WTC11 (cell line): ENCODE data around the gene UBE2K. TPM values are rescaled to one million over a fixed set of nuclear protein-coding genes. Genes with fewer than 3 reads are reported as not detected.
A peak's percentile ranks its signal among the peaks of the same experiment; 100 is the strongest.

Experiments used
- ATAC-seq: fragments of 200-7000 bp; cut with Tn5 transposase; 2 replicates; pipeline ENCODE4 v1.10.0; 2021; ENCODE audit warnings: mild to moderate bottlenecking, moderate library complexity
- CTCF ChIA-PET: fragments of 300-600 bp; sonication (Branson Sonifier 250); formaldehyde crosslinking; loops from one replicate; lab custom pipeline; 2021; ENCODE audit warnings: antibody characterized with exemption; lab: Charles Lee
- POLR2A ChIA-PET: fragments of 350-600 bp; sonication (Branson Sonifier 250); formaldehyde crosslinking; loops from one replicate; lab custom pipeline; 2021; ENCODE audit warnings: antibody characterized with exemption; lab: Charles Lee
- DNase-seq: peaks from one replicate; pipeline ENCODE4 v3.0.0; 2021; ENCODE audit warnings: low spot score
- H3K27ac Mint-ChIP-seq: 2 replicates; pipeline ENCODE4 v1.8.0; 2021; ENCODE audit warnings: mixed read lengths
- H3K27me3 Mint-ChIP-seq: 2 replicates; pipeline ENCODE4 v1.8.0; 2021; ENCODE audit warnings: low read depth, mild to moderate bottlenecking, moderate library complexity, mixed read lengths
- H3K36me3 Mint-ChIP-seq: 2 replicates; pipeline ENCODE4 v1.8.0; 2021; ENCODE audit warnings: mixed read lengths
- H3K4me1 Mint-ChIP-seq: 2 replicates; pipeline ENCODE4 v1.8.0; 2022; ENCODE audit warnings: mixed read lengths
- H3K4me3 Mint-ChIP-seq: 2 replicates; pipeline ENCODE4 v1.8.0; 2021; ENCODE audit warnings: mild to moderate bottlenecking, moderate library complexity, mixed read lengths
- H3K9me3 Mint-ChIP-seq: 2 replicates; pipeline ENCODE4 v1.8.0; 2021; ENCODE audit warnings: mixed read lengths
- ATF2 ChIP-seq: sonication (generic); formaldehyde crosslinking; IDR thresholded peaks from 2 replicates; pipeline ENCODE4 v1.8.1; 2022; ENCODE audit warnings: low read depth, missing genetic modification reagents, borderline replicate concordance
- E2F1 ChIP-seq: sonication (generic); formaldehyde crosslinking; IDR thresholded peaks from 2 replicates; pipeline ENCODE4 v1.8.0; 2022; ENCODE audit warnings: mild to moderate bottlenecking, missing genetic modification reagents
- HMGA2 ChIP-seq: fragments of 250-450 bp; sonication (Bioruptor Pico); IDR thresholded peaks from 2 replicates; pipeline ENCODE4 v1.4.0; 2021; ENCODE audit warnings: mild to moderate bottlenecking, moderate library complexity
- IRF1 ChIP-seq: sonication (generic); formaldehyde crosslinking; IDR thresholded peaks from 2 replicates; pipeline ENCODE4 v1.8.0; 2023; ENCODE audit warnings: missing genetic modification reagents
- JAZF1 ChIP-seq: fragments of 250-450 bp; sonication (Bioruptor Pico); IDR thresholded peaks from 2 replicates; pipeline ENCODE4 v1.9.0; 2021; ENCODE audit warnings: moderate library complexity, mild to moderate bottlenecking, inconsistent platforms
- JUN ChIP-seq: sonication (generic); formaldehyde crosslinking; IDR thresholded peaks from 2 replicates; pipeline ENCODE4 v1.8.0; 2023; ENCODE audit warnings: mild to moderate bottlenecking, missing genetic modification reagents
- NFATC4 ChIP-seq: fragments of 250-450 bp; sonication (Bioruptor Pico); IDR thresholded peaks from 2 replicates; pipeline ENCODE4 v1.9.0; 2021; ENCODE audit warnings: mild to moderate bottlenecking
- NFE2L1 ChIP-seq: sonication (generic); formaldehyde crosslinking; IDR thresholded peaks from 2 replicates; pipeline ENCODE4 v1.8.1; 2023; ENCODE audit warnings: missing genetic modification reagents
- NR1H2 ChIP-seq: sonication (generic); formaldehyde crosslinking; IDR thresholded peaks from 2 replicates; pipeline ENCODE4 v1.9.0; 2021; ENCODE audit warnings: mild to moderate bottlenecking, moderate library complexity, missing genetic modification reagents
- OVOL2 ChIP-seq: fragments of 250-450 bp; sonication (Bioruptor Pico); IDR thresholded peaks from 2 replicates; pipeline ENCODE4 v1.9.0; 2021; ENCODE audit warnings: mild to moderate bottlenecking, borderline replicate concordance
- PREB ChIP-seq: sonication (generic); formaldehyde crosslinking; IDR thresholded peaks from 2 replicates; pipeline ENCODE4 v1.8.1; 2022; ENCODE audit warnings: mild to moderate bottlenecking, missing genetic modification reagents, moderate library complexity, borderline replicate concordance
- RELA ChIP-seq: sonication (generic); formaldehyde crosslinking; IDR thresholded peaks from 2 replicates; pipeline ENCODE4 v1.8.1; 2022; ENCODE audit warnings: missing genetic modification reagents, mild to moderate bottlenecking, borderline replicate concordance
- RORB ChIP-seq: fragments of 250-450 bp; sonication (Bioruptor Pico); IDR thresholded peaks from 2 replicates; pipeline ENCODE4 v1.9.0; 2021; ENCODE audit warnings: mild to moderate bottlenecking
- SMAD3 ChIP-seq: sonication (generic); formaldehyde crosslinking; IDR thresholded peaks from 2 replicates; pipeline ENCODE4 v1.8.0; 2022; ENCODE audit warnings: missing genetic modification reagents, mild to moderate bottlenecking, borderline replicate concordance
- ZNF219 ChIP-seq: sonication (generic); formaldehyde crosslinking; IDR thresholded peaks from 2 replicates; pipeline ENCODE4 v1.8.0; 2023; ENCODE audit warnings: missing genetic modification reagents, mild to moderate bottlenecking, borderline replicate concordance
- ZNF263 ChIP-seq: sonication (generic); formaldehyde crosslinking; IDR thresholded peaks from 2 replicates; pipeline ENCODE4 v1.8.1; 2022; ENCODE audit warnings: low read depth, mild to moderate bottlenecking, moderate library complexity, missing genetic modification reagents
- ZNF317 ChIP-seq: sonication (generic); formaldehyde crosslinking; IDR thresholded peaks from 2 replicates; pipeline ENCODE4 v1.8.1; 2023; ENCODE audit warnings: low read depth, mild to moderate bottlenecking, moderate library complexity, missing genetic modification reagents, borderline replicate concordance
- ZNF671 ChIP-seq: fragments of 250-450 bp; sonication (Bioruptor Pico); IDR thresholded peaks from 2 replicates; pipeline ENCODE4 v1.8.0; 2021; ENCODE audit warnings: mild to moderate bottlenecking
- total RNA-seq: library from RNA; stranded (reverse); gene quantifications from 3 replicates; pipeline ENCODE4 v1.2.3, GENCODE V29; 2021
- TF ChIP-seq, protein P1 (sequence below): sonication (generic); formaldehyde crosslinking; conservative IDR thresholded peaks from 2 replicates; pipeline ENCODE4 v1.8.1; 2023; ENCODE audit warnings: mild to moderate bottlenecking, low read depth, missing genetic modification reagents, moderate library complexity
- TF ChIP-seq, protein P2 (sequence below): sonication (generic); formaldehyde crosslinking; IDR thresholded peaks from 2 replicates; pipeline ENCODE4 v1.8.0; 2022; ENCODE audit warnings: missing genetic modification reagents

UBE2K gene
- total RNA-seq, 1 experiment from 2014 or later, result 135 TPM

DNA sequence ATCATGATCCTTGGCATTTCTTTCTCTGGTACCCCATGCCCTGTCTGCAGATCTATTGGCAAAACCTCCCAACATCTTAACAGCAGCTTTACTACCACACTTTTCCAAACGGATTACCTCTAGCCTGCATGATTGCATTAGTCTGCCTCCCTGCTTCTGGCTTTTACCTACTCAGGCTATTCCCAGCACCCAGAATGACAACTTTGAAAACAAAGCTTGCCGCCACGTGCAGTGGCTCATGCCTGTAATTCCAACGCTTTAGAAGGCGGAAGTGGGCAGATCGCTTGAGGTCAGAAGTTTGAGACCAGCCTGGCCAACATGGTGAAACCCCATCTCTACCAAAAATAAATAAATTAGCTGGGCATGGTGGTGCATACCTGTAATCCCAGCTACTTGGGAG lies 60.2 kb downstream of the UBE2K start:
- H3K27ac Mint-ChIP-seq, result peak overlapping the region; percentile 78

DNA sequence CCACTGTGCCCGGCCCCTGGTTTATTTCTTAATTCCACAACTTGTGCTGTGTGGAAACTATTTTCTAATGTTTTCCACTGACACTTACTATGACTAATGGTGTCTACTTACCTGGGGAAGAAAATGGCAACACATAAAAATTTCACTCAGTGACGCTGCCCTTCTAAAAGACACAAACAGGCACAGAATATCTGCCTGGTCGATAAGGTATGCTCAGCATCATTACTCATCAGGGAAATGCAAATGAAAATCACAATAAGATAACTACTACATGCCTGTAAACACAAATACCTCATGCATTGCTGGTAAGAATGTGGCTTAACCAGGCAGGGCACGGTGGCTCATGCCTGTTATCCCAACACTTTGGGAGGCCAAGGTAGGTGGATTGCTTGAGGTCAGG lies 61.6 kb downstream of the UBE2K start:
- TF ChIP-seq RELA (CRISPR knock-in tag) (no peak), RORB (CRISPR knock-in tag) (no peak), NR1H2 (CRISPR knock-in tag) (no peak), ATF2 (CRISPR knock-in tag) (no peak), IRF1 (no peak), SMAD3 (CRISPR knock-in tag) (no peak), ZNF263 (CRISPR knock-in tag) (no peak), JAZF1 (no peak)
- POLR2A ChIA-PET, result no interaction called here
- Mint-ChIP-seq H3K27me3 (no peaks in the 10 kb centered on the region), H3K4me3 (no peak overlapping the region), H3K27ac (no peak overlapping the region), H3K36me3 (peaks cover 52% of the 10 kb centered on the region), H3K4me1 (no peaks in the 10 kb centered on the region), H3K9me3 (no peaks in the 10 kb centered on the region)
- DNase-seq, result no peak
- CTCF ChIA-PET, result no interaction called here
- ATAC-seq, result no peak

More for the DNA sequence above, 60.2 kb downstream of the UBE2K start:
- Mint-ChIP-seq H3K4me1 (peaks cover 10% of the 10 kb centered on the region), H3K9me3 (no peaks in the 10 kb centered on the region), H3K4me3 (no peak overlapping the region), H3K36me3 (peaks cover 42% of the 10 kb centered on the region), H3K27me3 (no peaks in the 10 kb centered on the region)
- ATAC-seq, result no peak
- ChIA-PET POLR2A (interaction anchor here (0.6 kb wide), 1 partner anchor 64 kb away, joined by 5 read pairs; no protein-coding TSS in a partner anchor), CTCF (interaction anchor here (0.6 to 0.7 kb wide), 2 partner anchors 110 to 354 kb away, joined by 3 to 4 read pairs; no protein-coding TSS in a partner anchor)
- DNase-seq, result no peak
- no peak for TF ChIP-seq HMGA2 (CRISPR knock-in tag)
- TF ChIP-seq NFE2L1 (CRISPR knock-in tag), result no peak
- TF ChIP-seq JUN (CRISPR knock-in tag), result no peak
- TF ChIP-seq ZNF671 (CRISPR knock-in tag), result no peak
- TF ChIP-seq RELA (CRISPR knock-in tag), result no peak
- no peak for TF ChIP-seq ZNF219 (CRISPR knock-in tag)
- TF ChIP-seq NFATC4 (CRISPR knock-in tag), result no peak
- no peak for TF ChIP-seq OVOL2 (CRISPR knock-in tag)
- TF ChIP-seq E2F1, result no peak

DNA sequence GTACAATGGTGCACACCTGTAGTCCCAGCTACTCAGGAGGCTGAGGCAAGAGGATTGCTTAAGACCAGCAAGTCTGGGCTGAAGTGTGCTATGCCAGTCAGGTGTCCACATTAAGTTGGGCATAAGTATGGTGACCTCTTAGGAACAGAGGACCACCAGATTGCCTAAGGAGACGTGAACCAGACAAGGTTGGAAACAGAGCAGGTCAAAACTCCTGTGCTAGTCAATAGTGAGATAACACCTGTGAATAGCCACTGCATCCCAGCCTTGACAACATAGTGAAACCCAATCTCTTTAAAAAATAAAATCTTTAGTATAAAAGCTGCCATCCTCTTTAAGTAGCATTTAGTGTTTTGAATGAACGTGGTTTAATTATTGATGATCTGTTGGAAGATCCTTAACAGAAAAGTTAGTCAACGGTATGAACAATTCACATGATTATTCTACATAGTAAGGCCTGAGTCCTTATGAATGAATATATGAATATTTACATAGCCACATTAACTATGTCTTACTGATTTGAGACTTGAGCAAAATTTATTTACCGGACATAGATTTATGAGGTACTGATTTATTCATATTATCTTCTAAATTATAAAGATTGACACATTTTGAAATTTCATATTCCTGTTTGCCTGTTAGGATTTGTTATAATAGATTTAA lies 63.2 kb downstream of the UBE2K start:
- H3K4me3 Mint-ChIP-seq, result no peak overlapping the region
- no peaks in the 10 kb centered on the region for H3K4me1 Mint-ChIP-seq
- POLR2A ChIA-PET, result no interaction called here
- CTCF ChIA-PET, result no interaction called here
- no peak for ATAC-seq
- no peak for TF ChIP-seq JAZF1
- TF ChIP-seq ZNF317, result no peak
- no peak for TF ChIP-seq PREB (CRISPR knock-in tag)
- TF ChIP-seq ZNF219 (CRISPR knock-in tag), result no peak
- TF ChIP-seq, protein P1, sequence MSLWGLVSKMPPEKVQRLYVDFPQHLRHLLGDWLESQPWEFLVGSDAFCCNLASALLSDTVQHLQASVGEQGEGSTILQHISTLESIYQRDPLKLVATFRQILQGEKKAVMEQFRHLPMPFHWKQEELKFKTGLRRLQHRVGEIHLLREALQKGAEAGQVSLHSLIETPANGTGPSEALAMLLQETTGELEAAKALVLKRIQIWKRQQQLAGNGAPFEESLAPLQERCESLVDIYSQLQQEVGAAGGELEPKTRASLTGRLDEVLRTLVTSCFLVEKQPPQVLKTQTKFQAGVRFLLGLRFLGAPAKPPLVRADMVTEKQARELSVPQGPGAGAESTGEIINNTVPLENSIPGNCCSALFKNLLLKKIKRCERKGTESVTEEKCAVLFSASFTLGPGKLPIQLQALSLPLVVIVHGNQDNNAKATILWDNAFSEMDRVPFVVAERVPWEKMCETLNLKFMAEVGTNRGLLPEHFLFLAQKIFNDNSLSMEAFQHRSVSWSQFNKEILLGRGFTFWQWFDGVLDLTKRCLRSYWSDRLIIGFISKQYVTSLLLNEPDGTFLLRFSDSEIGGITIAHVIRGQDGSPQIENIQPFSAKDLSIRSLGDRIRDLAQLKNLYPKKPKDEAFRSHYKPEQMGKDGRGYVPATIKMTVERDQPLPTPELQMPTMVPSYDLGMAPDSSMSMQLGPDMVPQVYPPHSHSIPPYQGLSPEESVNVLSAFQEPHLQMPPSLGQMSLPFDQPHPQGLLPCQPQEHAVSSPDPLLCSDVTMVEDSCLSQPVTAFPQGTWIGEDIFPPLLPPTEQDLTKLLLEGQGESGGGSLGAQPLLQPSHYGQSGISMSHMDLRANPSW (CRISPR knock-in tag), result no peak
- TF ChIP-seq, protein P2, sequence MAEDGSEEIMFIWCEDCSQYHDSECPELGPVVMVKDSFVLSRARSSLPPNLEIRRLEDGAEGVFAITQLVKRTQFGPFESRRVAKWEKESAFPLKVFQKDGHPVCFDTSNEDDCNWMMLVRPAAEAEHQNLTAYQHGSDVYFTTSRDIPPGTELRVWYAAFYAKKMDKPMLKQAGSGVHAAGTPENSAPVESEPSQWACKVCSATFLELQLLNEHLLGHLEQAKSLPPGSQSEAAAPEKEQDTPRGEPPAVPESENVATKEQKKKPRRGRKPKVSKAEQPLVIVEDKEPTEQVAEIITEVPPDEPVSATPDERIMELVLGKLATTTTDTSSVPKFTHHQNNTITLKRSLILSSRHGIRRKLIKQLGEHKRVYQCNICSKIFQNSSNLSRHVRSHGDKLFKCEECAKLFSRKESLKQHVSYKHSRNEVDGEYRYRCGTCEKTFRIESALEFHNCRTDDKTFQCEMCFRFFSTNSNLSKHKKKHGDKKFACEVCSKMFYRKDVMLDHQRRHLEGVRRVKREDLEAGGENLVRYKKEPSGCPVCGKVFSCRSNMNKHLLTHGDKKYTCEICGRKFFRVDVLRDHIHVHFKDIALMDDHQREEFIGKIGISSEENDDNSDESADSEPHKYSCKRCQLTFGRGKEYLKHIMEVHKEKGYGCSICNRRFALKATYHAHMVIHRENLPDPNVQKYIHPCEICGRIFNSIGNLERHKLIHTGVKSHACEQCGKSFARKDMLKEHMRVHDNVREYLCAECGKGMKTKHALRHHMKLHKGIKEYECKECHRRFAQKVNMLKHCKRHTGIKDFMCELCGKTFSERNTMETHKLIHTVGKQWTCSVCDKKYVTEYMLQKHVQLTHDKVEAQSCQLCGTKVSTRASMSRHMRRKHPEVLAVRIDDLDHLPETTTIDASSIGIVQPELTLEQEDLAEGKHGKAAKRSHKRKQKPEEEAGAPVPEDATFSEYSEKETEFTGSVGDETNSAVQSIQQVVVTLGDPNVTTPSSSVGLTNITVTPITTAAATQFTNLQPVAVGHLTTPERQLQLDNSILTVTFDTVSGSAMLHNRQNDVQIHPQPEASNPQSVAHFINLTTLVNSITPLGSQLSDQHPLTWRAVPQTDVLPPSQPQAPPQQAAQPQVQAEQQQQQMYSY, result no peak
- no peaks in the 10 kb centered on the region for H3K27me3 Mint-ChIP-seq
- no peak overlapping the region for H3K27ac Mint-ChIP-seq
- no peaks in the 10 kb centered on the region for H3K9me3 Mint-ChIP-seq
- DNase-seq, result no peak
- peaks cover 51% of the 10 kb centered on the region for H3K36me3 Mint-ChIP-seq
